HG03060 (cell line): ENCODE results near the gene RNF144B.
"Not testable (repeated sequence)": the region's sequence is repeated elsewhere in the genome, so short reads cannot be mapped to it uniquely, and the experiment has no call there.

Experiments used
- ATAC-seq: cut with Tn5 transposase; IDR thresholded peaks from one replicate; pipeline ENCODE4 v1.9.1; 2021; ENCODE audit warnings: low read depth, moderate number of reproducible peaks; ENCODE audit not compliant: unreplicated experiment

Gene RNF144B

GRCh38 chr6:18387061-18387721, at the start of gene RNF144B:
RNF144B (plus strand) TSS chr6:18387350; CDS start chr6:18399535, 12,185 bp downstream.
- peak; percentile 65 for ATAC-seq

DNA sequence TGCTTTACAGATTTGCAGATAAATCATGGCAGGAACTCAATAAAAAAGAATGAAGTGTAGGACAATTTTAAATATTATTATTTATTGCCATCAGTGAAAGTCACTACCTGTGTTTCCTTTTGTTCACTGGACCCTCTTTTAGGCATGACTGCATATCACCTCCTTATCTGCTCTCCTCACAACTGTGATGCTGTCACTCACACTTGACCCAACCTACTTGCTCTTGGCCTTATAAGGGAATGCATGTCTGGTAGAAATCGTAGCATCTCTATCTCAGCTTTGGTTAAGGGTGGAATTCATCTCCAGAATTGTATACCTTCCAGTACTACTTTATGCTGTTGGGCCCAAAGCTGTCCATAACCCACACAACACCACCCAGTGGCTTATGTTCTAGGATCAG, 47.6 kb upstream of the RNF144B start:
- ATAC-seq, result no peak

- no peak for ATAC-seq
These were observed 46.2 kb upstream of the RNF144B start for GRCh38 chr6:18340781-18341551.

DNA sequence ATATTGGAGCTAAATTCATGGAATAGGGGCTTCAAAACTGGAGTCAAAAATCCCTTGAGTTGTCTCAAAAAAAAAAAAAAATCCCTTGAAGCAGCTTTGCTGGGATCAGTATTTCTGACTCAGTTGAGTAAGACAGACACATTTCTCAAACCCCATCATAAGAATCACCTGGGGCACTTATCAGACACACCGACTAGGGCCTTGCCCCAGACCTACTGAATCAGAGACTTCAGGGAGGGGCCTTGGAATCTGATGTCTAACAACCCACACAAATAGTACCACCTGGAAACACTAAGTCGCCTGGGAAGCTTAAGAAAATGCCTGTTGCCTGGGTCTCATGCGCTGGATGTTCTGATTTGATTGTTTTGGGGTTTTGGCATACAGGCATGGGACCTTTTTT, 44.9 kb upstream of the RNF144B start:
- ATAC-seq, result no peak

GRCh38 chr6:18343741-18344140, 43.4 kb upstream of the RNF144B start:
- ATAC-seq, result no peak

DNA sequence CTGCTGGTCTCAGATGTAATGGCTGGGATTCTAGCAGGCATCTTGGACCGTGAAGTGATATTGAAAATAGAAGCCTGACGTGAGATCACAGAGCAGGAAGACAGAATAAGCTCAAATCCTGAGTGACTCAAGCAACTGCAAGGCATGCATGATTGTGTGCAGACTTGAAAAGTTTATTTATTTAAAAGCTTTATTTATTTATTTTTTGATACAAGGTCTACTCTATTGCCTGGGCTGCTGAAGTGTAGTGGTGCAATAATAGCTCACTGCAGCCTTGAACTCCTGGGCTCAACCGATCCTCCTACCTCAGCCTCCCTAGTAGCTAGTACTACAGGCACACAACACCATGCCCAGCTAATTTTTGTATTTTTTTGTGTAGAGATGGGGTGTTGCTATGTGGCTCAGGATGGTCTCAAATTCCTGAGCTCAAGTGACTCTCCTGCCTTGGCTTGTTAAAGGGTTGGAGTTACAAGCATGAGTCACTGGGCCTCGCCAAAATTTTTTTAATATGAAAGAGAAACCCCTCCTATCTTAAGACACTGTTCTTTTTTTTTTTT, 40.1 kb upstream of the RNF144B start:
- ATAC-seq, result no peak

GRCh38 chr6:18347866-18348265, 39.3 kb upstream of the RNF144B start:
- ATAC-seq, result no peak

DNA sequence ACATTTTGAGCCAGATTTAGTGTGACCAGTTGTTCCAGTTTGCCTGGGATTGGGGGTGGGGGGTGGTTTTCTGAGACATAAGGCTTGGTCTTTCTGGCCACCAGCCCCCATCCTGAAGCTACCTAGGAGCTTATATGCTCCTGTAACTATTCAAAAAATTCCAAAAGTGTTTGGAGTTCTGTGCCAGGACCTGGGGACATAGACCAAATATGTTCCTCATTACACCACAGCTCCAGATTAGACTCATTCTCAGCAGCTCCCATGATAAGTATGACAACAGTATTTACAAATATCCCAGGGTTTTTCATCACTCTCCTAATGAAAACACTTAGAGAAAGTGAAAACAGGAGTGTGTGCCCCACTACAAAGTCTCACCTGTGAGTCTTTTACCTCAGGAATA, 37.8 kb upstream of the RNF144B start:
- ATAC-seq, result no peak

DNA sequence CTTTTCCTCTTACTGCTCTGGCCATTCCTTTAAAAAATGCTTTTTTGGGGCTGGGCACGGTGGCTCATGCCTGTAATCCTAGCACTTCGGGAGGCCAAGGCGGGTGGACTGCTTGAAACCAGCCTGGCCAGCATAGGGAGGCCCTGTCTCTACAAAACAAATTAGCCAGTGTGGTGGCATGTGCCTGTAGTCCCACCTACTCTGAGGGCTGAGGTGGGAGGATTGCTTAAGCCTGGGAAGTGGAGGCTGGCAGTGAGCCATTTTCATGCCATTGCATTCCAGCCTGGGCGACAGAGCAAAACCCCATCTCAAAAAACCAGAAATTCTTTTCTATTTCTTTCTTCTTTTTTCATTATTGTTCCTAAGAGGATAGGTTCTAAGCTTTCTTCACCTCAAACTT, 36.9 kb upstream of the RNF144B start:
- ATAC-seq, result no peak

GRCh38 chr6:18350712-18351111, 36.4 kb upstream of the RNF144B start:
- no peak for ATAC-seq

GRCh38 chr6:18352001-18352400, 35.1 kb upstream of the RNF144B start:
- no peak for ATAC-seq

DNA sequence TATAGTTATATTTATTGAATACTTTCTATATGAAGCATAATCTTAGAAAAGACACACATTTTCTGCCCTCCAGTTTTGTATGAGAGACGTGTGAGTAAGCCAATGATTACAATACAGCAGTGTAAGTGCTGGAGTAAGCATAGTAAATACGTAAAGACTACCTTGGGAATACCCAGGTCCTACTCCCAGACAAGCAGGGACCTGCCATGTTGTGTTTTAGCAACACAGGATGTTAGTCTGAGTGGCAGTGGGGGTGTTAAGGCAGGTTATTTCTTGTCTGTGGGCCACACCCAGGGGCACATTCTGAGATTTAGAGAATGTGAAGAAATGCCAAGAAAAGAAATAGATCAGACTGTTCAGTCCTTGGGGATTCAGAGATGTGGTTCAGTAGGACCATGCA, 34.3 kb upstream of the RNF144B start:
- ATAC-seq, result no peak

GRCh38 chr6:18353251-18353650, 33.9 kb upstream of the RNF144B start:
- ATAC-seq, result no peak

DNA sequence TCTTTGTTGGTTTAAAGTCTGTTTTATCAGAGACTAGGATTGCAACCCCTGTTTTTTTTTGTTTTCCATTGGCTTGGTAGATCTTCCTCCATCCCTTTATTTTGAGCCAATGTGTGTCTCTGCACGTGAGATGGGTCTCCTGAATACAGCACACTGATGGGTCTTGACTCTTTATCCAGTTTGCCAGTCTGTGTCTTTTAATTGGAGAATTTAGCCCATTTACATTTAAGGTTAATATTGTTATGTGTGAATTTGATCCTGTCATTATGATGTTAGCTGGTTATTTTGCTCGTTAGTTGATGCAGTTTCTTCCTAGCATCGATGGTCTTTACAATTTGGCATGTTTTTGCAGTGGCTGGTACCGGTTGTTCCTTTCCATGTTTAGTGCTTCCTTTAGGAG, 29.6 kb upstream of the RNF144B start:
- ATAC-seq, result not testable (repeated sequence)

DNA sequence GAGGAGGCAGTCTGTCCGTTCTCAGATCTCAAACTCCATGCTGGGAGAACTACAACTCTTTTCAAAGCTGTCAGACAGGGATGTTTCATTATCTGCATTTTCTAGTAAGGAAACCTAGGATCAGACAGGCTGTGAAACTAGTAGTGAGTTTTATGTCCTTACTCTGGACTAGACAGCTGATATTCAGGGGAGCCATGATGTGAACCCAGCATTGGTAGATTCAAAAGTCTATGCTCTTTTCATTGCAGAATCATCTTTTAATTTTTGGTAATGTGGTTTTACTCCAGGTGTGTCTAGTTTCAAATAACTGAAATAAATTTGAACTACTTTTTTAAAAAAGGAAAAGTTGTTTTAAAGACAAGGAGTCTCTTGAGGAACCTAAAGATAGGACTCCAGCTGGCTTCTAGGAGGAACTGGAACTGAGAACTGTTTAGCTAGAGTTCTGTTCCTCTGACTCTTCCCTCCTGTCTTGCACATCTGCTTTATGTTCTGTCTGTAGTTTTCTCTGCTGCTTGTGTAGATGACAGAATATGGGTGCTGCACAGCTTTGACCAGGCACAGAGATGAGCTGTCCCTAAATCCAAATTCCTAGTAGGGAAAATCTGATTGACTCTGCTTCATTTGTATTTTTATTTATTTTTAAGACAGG, 27.8 kb upstream of the RNF144B start:
- ATAC-seq, result peak; percentile 99

- ATAC-seq, result no peak
These were observed 27.0 kb upstream of the RNF144B start for GRCh38 chr6:18360188-18360587.

DNA sequence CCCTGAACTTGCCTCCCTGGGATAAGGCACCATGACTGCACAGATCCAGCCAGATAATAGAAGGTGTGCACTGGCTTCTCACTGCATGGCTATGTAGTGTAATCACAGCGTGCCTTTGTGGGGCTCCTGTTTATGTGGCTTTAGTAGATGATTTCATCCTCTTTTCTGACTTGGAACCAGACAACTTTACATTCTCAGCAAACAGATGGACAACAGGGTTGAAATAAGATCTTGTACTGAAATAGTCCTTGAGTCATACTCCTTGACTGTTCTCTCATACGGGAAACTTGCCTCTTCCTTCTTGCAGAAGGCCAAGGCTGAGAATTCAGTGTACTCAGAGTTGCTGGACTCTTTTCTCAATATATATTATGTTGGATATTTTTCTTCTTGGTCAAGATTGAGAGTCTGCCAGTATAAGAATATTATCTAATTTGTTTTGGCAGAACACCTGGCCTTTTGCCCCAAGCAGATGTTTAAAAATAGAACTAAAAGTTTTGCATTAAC, 25.0 kb upstream of the RNF144B start:
- ATAC-seq, result no peak

DNA sequence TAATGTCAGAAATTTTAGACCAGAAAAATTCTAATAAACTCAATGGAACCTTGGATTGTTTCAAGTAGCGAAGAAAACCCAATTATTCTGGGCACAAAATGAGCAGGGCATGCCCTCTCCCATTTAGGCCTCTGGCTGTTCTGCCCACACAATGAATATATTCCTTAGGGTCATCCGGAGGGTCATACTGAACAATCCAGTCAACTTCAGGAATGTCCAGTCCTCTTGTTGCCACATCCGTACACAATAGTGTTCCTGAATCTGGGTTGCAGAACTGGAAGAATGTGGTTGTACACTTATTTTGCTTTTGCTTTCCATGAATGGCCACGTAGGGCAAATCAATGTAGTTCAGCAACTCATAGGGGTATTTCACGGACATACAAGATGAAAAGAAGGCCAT, 23.4 kb upstream of the RNF144B start:
- no peak for ATAC-seq

- ATAC-seq, result not testable (repeated sequence)
These were observed 22.6 kb upstream of the RNF144B start for GRCh38 chr6:18364561-18364960.

GRCh38 chr6:18367371-18367770, 19.8 kb upstream of the RNF144B start:
- no peak for ATAC-seq
